OCI-LY3 (cell line): ENCODE data around the gene SHROOM3.

Experiments used
- H2AFZ ChIP-seq: fragments of 200-600, 300-600 bp; shearing (Covaris generic); 2 replicates; pipeline ENCODE4 v1.6.0; 2014; ENCODE audit warnings: antibody characterized with exemption, low read depth, low read length
- H3K27ac ChIP-seq: fragments of 200-600, 300-600 bp; sonication (generic); 2 replicates; pipeline ENCODE4 v1.5.1; 2014; ENCODE audit warnings: mild to moderate bottlenecking, low read length, moderate library complexity, mixed read lengths
- H3K27me3 ChIP-seq: fragments of 200-600, 300-600 bp; sonication (generic); 2 replicates; pipeline ENCODE4 v1.6.1; 2014; ENCODE audit warnings: low read depth, low read length, mixed read lengths
- H3K36me3 ChIP-seq: fragments of 200-600, 300-600 bp; sonication (generic); replicated peaks from 2 replicates; pipeline ENCODE3; 2014; ENCODE audit warnings: low read depth, low read length, mixed read lengths
- H3K4me1 ChIP-seq: fragments of 300-600, 200-600 bp; sonication (generic); 2 replicates; pipeline ENCODE4 v1.6.1; 2014; ENCODE audit warnings: low read length, mixed read lengths
- H3K4me2 ChIP-seq: fragments of 200-600, 300-600 bp; sonication (generic); 2 replicates; pipeline ENCODE4 v1.6.1; 2014; ENCODE audit warnings: low read length, mixed read lengths
- H3K4me3 ChIP-seq: fragments of 300-600, 200-600 bp; sonication (generic); 2 replicates; pipeline ENCODE4 v1.5.1; 2014; ENCODE audit warnings: antibody characterized with exemption, mild to moderate bottlenecking, low read length, moderate library complexity
- H3K79me2 ChIP-seq: fragments of 300-600, 200-600 bp; shearing (Covaris generic); 2 replicates; pipeline ENCODE4 v1.6.1; 2014; ENCODE audit warnings: mild to moderate bottlenecking, low read length, mixed read lengths
- H3K9ac ChIP-seq: fragments of 300-600, 200-600 bp; shearing (Covaris generic); 2 replicates; pipeline ENCODE4 v1.6.0; 2014; ENCODE audit warnings: mild to moderate bottlenecking, low read length, moderate library complexity
- H3K9me3 ChIP-seq: fragments of 200-600, 300-600 bp; shearing (Covaris generic); 2 replicates; pipeline ENCODE4 v1.6.1; 2014; ENCODE audit warnings: low read length, mixed read lengths; ENCODE audit not compliant: insufficient read depth
- H4K20me1 ChIP-seq: fragments of 200-600, 300-600 bp; sonication (generic); 2 replicates; pipeline ENCODE4 v1.6.1; 2016; ENCODE audit warnings: low read length, mixed read lengths; ENCODE audit not compliant: insufficient read depth
- CTCF ChIP-seq: fragments of 200-600, 300-600 bp; sonication (generic); IDR thresholded peaks from 2 replicates; pipeline ENCODE4 v1.5.1; 2014; ENCODE audit warnings: antibody characterized with exemption, low read length, low read depth
- EZH2phosphoT487 ChIP-seq: fragments of 200-600 bp; shearing (Covaris generic); IDR thresholded peaks from 2 replicates; pipeline ENCODE4 v1.6.1; 2018; ENCODE audit warnings: antibody characterized with exemption, mixed run types, low read depth

The SHROOM3 gene

GRCh38 chr4:76511947-76512346, 76.9 kb downstream of the SHROOM3 start:
- H3K9ac ChIP-seq = no peak overlapping the region
- no peak overlapping the region for H3K27ac ChIP-seq
- H3K36me3 ChIP-seq = no peaks in the 10 kb centered on the region
- H3K4me2 ChIP-seq = no peak overlapping the region
- H3K79me2 ChIP-seq = no peaks in the 10 kb centered on the region
- H3K4me3 ChIP-seq = no peak overlapping the region
- H3K9me3 ChIP-seq = no peaks in the 10 kb centered on the region; the same call in 1 of the 2 replicates
- peaks cover 11% of the 10 kb centered on the region; the same call in 1 of the 2 replicates for H3K27me3 ChIP-seq
- H4K20me1 ChIP-seq = no peaks in the 10 kb centered on the region
- H2AFZ ChIP-seq = 0 out of 2 replicates have a peak overlapping the region, but pooled peaks have one; percentile 11
- H3K4me1 ChIP-seq = peaks cover 36% of the 10 kb centered on the region
- TF ChIP-seq EZH2phosphoT487 (no peak), CTCF (no peak)

GRCh38 chr4:76513482-76513881, 78.5 kb downstream of the SHROOM3 start:
- no peak overlapping the region for H3K4me2 ChIP-seq
- no peaks in the 10 kb centered on the region; the same call in 1 of the 2 replicates for H3K9me3 ChIP-seq
- no peaks in the 10 kb centered on the region for H3K36me3 ChIP-seq
- H3K27me3 ChIP-seq = peaks cover 7% of the 10 kb centered on the region; the same call in 1 of the 2 replicates
- no peak for TF ChIP-seq EZH2phosphoT487
- no peak for TF ChIP-seq CTCF
- H3K27ac ChIP-seq = no peak overlapping the region
- peaks cover 40% of the 10 kb centered on the region for H3K4me1 ChIP-seq
- no peaks in the 10 kb centered on the region for H4K20me1 ChIP-seq
- no peak overlapping the region for H3K4me3 ChIP-seq
- H3K9ac ChIP-seq = no peak overlapping the region
- no peak overlapping the region for H2AFZ ChIP-seq
- no peaks in the 10 kb centered on the region for H3K79me2 ChIP-seq

- H3K79me2 ChIP-seq = no peaks in the 10 kb centered on the region
- H3K27ac ChIP-seq = no peak overlapping the region
- H2AFZ ChIP-seq = no peak overlapping the region
- H3K4me1 ChIP-seq = peaks cover 40% of the 10 kb centered on the region
- TF ChIP-seq EZH2phosphoT487 = no peak
- TF ChIP-seq CTCF = no peak
- H3K4me2 ChIP-seq = no peak overlapping the region
- H4K20me1 ChIP-seq = no peaks in the 10 kb centered on the region
- no peak overlapping the region for H3K9ac ChIP-seq
- no peaks in the 10 kb centered on the region; the same call in 1 of the 2 replicates for H3K9me3 ChIP-seq
- H3K27me3 ChIP-seq = 0 out of 2 replicates have a peak, but pooled peaks cover 4% of the 10 kb centered on the region
- H3K36me3 ChIP-seq = no peaks in the 10 kb centered on the region
- no peak overlapping the region for H3K4me3 ChIP-seq
Measured at GRCh38 chr4:76514087-76514486, 79.1 kb downstream of the SHROOM3 start.

GRCh38 chr4:76515975-76516843, 81.2 kb downstream of the SHROOM3 start:
- TF ChIP-seq CTCF = no peak
- H3K4me2 ChIP-seq = peak overlapping the region; percentile 52
- no peaks in the 10 kb centered on the region for H3K79me2 ChIP-seq
- H2AFZ ChIP-seq = no peak overlapping the region
- peak overlapping the region; percentile 82 for H3K27ac ChIP-seq
- H3K36me3 ChIP-seq = no peaks in the 10 kb centered on the region
- no peaks in the 10 kb centered on the region; the same call in 1 of the 2 replicates for H3K9me3 ChIP-seq
- H3K9ac ChIP-seq = no peak overlapping the region
- H3K4me1 ChIP-seq = peaks cover 40% of the 10 kb centered on the region
- H3K27me3 ChIP-seq = 0 out of 2 replicates have a peak, but pooled peaks cover 3% of the 10 kb centered on the region
- peak overlapping the region; percentile 14 for H3K4me3 ChIP-seq
- H4K20me1 ChIP-seq = no peaks in the 10 kb centered on the region
